HCT116 (cell line): Measurements from ENCODE around the gene AEBP1. TPM values are rescaled to one million over a fixed set of nuclear protein-coding genes. Genes with fewer than 3 reads are reported as not detected.

Source experiments
- ATAC-seq: fragments of 200-7000 bp; cut with Tn5 transposase; 2 replicates; pipeline ENCODE4 v1.9.1; 2020; ENCODE audit warnings: mild to moderate bottlenecking, moderate library complexity
- BruUV-seq: library from RNA; stranded (reverse); fragments of 400-500 nt; replicated peaks from 2 replicates; lab custom pipeline; 2021; lab: Mats Ljungman, UMichigan
- CTCF ChIA-PET: fragments of 300-600 bp; sonication (Branson Sonifier 250); formaldehyde crosslinking; loops from one replicate; lab custom pipeline; 2021; ENCODE audit warnings: antibody characterized with exemption; lab: Charles Lee
- POLR2A ChIA-PET: fragments of 300-600, 350-600 bp; sonication (Branson Sonifier 250); formaldehyde crosslinking; loops from one replicate; lab custom pipeline; 2021; ENCODE audit warnings: antibody characterized with exemption; lab: Charles Lee
- RAD21 ChIA-PET, 2 experiments: fragments of 300-600 bp; sonication (Branson Sonifier 250); formaldehyde crosslinking; loops; one replicate each; lab custom pipeline; 2023; ENCODE audit warnings: low total read pairs in 2 of 2; ENCODE audit not compliant: uncharacterized antibody in 2 of 2, unreplicated experiment in 2 of 2, low non-redundant PET in 1 of 2; lab: Charles Lee
- DNase-seq: peaks from one replicate; pipeline ENCODE4 v3.0.0-alpha.2; 2010; ENCODE audit warnings: low read depth, low spot score
- H2AFZ ChIP-seq: fragments of 200-600 bp; shearing (Covaris generic), sonication (generic); 2 replicates; pipeline ENCODE4 v1.6.1; 2017; ENCODE audit warnings: low read depth, mixed run types, mixed read lengths, antibody characterized with exemption, low read length; ENCODE audit not compliant: poor library complexity, severe bottlenecking
- H3K27ac ChIP-seq: 2 replicates; pipeline ENCODE4 v1.5.1; 2012; ENCODE audit warnings: low read depth, low read length
- H3K27me3 ChIP-seq: fragments of 200-600 bp; sonication (generic); 2 replicates; pipeline ENCODE4 v1.6.1; 2016; ENCODE audit warnings: mixed run types, low read length, mixed read lengths; ENCODE audit not compliant: insufficient read depth
- H3K36me3 ChIP-seq, 2 experiments: fragments of 200-500 bp in 1 of 2; fragments of 200-600 bp in 1 of 2; sonication (Bioruptor generic) in 1 of 2; sonication (generic) in 1 of 2; 2 replicates each; pipeline versions ENCODE4 v1.5.1 to v1.6.1; 2014 to 2016; ENCODE audit warnings: low read length in 2 of 2, inconsistent platforms in 1 of 2, mixed read lengths in 1 of 2, mixed run types in 1 of 2; ENCODE audit not compliant: insufficient read depth in 2 of 2, control insufficient read depth in 1 of 2
- H3K4me1 ChIP-seq, 2 experiments: fragments of 200-600 bp in 1 of 2; sonication (generic) in 1 of 2; 2 replicates each; pipeline versions ENCODE4 v1.5.1 to v1.6.1; 2012 to 2017; ENCODE audit warnings: low read length in 2 of 2, inconsistent platforms in 1 of 2, mild to moderate bottlenecking in 1 of 2, mixed read lengths in 1 of 2, mixed run types in 1 of 2, moderate library complexity in 1 of 2; ENCODE audit not compliant: insufficient read depth in 2 of 2, control insufficient read depth in 1 of 2
- H3K4me2 ChIP-seq: fragments of 200-600 bp; sonication (generic); 2 replicates; pipeline ENCODE4 v1.6.1; 2017; ENCODE audit warnings: mixed run types, low read length, mixed read lengths
- H3K4me3 ChIP-seq, 2 experiments: fragments of 200-600 bp in 1 of 2; sonication (generic) in 1 of 2; replicated peaks in 1 of 2; 2 replicates each; pipeline ENCODE4 v1.5.1; 2011 to 2016; ENCODE audit warnings: low read length in 2 of 2, control low read depth in 1 of 2, low read depth in 1 of 2, mild to moderate bottlenecking in 1 of 2, mixed read lengths in 1 of 2, mixed run types in 1 of 2
- H3K79me2 ChIP-seq: fragments of 200-600 bp; sonication (generic); 2 replicates; pipeline ENCODE4 v1.6.1; 2017; ENCODE audit warnings: mild to moderate bottlenecking, mixed run types, low read length, moderate library complexity, mixed read lengths; ENCODE audit not compliant: insufficient read depth
- H3K9ac ChIP-seq: fragments of 200-600 bp; sonication (generic); 2 replicates; pipeline ENCODE4 v1.6.1; 2016; ENCODE audit warnings: low read length, mixed read lengths
- H3K9me2 ChIP-seq: fragments of 200-600 bp; sonication (generic), shearing (Covaris generic); 2 replicates; pipeline ENCODE4 v1.6.1; 2017; ENCODE audit warnings: mixed run types, mild to moderate bottlenecking, moderate library complexity; ENCODE audit not compliant: insufficient read depth
- H3K9me3 ChIP-seq, 2 experiments: fragments of 200-500 bp in 1 of 2; fragments of 200-600 bp in 1 of 2; sonication (Bioruptor generic) in 1 of 2; sonication (generic) in 1 of 2; 2 replicates each; pipeline ENCODE4 v1.6.1; 2014 to 2017; ENCODE audit warnings: low read length in 2 of 2, mixed read lengths in 2 of 2, inconsistent platforms in 1 of 2, low read depth in 1 of 2, mild to moderate bottlenecking in 1 of 2, mixed run types in 1 of 2, moderate library complexity in 1 of 2; ENCODE audit not compliant: control insufficient read depth in 1 of 2, insufficient read depth in 1 of 2
- H4K20me1 ChIP-seq: fragments of 200-600 bp; sonication (generic), shearing (Covaris generic); 2 replicates; pipeline ENCODE4 v1.6.1; 2017; ENCODE audit warnings: mixed run types, mild to moderate bottlenecking, moderate library complexity; ENCODE audit not compliant: insufficient read depth
- ELF1 ChIP-seq: IDR thresholded peaks from 2 replicates; pipeline ENCODE4 v1.6.1; 2012; ENCODE audit warnings: low read depth, borderline replicate concordance
- EZH2 ChIP-seq: fragments of 200-600 bp; sonication (generic); IDR thresholded peaks from 2 replicates; pipeline ENCODE4 v1.6.1; 2017; ENCODE audit warnings: antibody characterized with exemption, mixed run types
- FOSL1 ChIP-seq: IDR thresholded peaks from 2 replicates; pipeline ENCODE4 v1.6.1; 2012; ENCODE audit warnings: low read depth
- JUND ChIP-seq: IDR thresholded peaks from 2 replicates; pipeline ENCODE4 v1.6.1; 2012
- POLR2A ChIP-seq: IDR thresholded peaks from 2 replicates; pipeline ENCODE4 v1.7.0; 2011; ENCODE audit warnings: borderline replicate concordance; ENCODE audit not compliant: insufficient read depth, insufficient read length; ENCODE audit errors: extremely low read depth
- POLR2AphosphoS5 ChIP-seq: IDR thresholded peaks from 2 replicates; pipeline ENCODE4 v1.6.1; 2011; ENCODE audit warnings: mild to moderate bottlenecking, low read depth, low read length, moderate library complexity
- RAD21 ChIP-seq: IDR thresholded peaks from 2 replicates; pipeline ENCODE4 v1.6.1; 2012; ENCODE audit warnings: low read depth, mild to moderate bottlenecking
- SIN3A ChIP-seq: IDR thresholded peaks from 2 replicates; pipeline ENCODE4 v1.6.1; 2012; ENCODE audit warnings: low read depth
- TCF7L2 ChIP-seq: IDR thresholded peaks from 2 replicates; pipeline ENCODE4 v1.7.0; 2011; ENCODE audit warnings: borderline replicate concordance, inconsistent platforms; ENCODE audit not compliant: insufficient read depth, insufficient read length; ENCODE audit errors: extremely low read depth
- YY1 ChIP-seq: IDR thresholded peaks from 2 replicates; pipeline ENCODE4 v1.6.1; 2011; ENCODE audit warnings: low read length, low read depth, moderate library complexity, mild to moderate bottlenecking; ENCODE audit not compliant: insufficient replicate concordance; ENCODE audit errors: extremely low read depth
- ZNF274 ChIP-seq: fragments of 200-500 bp; sonication (Bioruptor generic); IDR thresholded peaks from 2 replicates; pipeline ENCODE4 v1.6.1; 2014; ENCODE audit warnings: mild to moderate bottlenecking, low read depth, low read length, inconsistent platforms
- intact Hi-C: fragments of 100-400 bp; cut with micrococcal nuclease; formaldehyde crosslinking; loops from 2 replicates; pipeline ENCODE4 v1.10.0; 2022
- total RNA-seq: library from RNA; stranded (reverse); gene quantifications from one replicate; pipeline ENCODE4 v1.2.1, GENCODE V29; 2021; ENCODE audit not compliant: unreplicated experiment
- TF ChIP-seq, protein P1 (sequence below), 3 experiments: fragments of 200-600 bp in 1 of 3; sonication (generic) in 1 of 3; IDR thresholded peaks in 2 of 3; conservative IDR thresholded peaks in 1 of 3; 2 replicates each; pipeline ENCODE4 v1.5.1; 2012 to 2017; ENCODE audit warnings: low read depth in 2 of 3, low read length in 2 of 3, antibody characterized with exemption in 1 of 3, borderline replicate concordance in 1 of 3, control low read depth in 1 of 3, mild to moderate bottlenecking in 1 of 3, mixed read lengths in 1 of 3, mixed run types in 1 of 3, moderate library complexity in 1 of 3; ENCODE audit not compliant: insufficient read depth in 1 of 3
- TF ChIP-seq, protein P2 (sequence below): IDR thresholded peaks from 2 replicates; pipeline ENCODE4 v1.6.1; 2012
- TF ChIP-seq, protein P3 (sequence below): IDR thresholded peaks from 2 replicates; pipeline ENCODE4 v1.6.1; 2011; ENCODE audit warnings: mild to moderate bottlenecking, low read length, moderate library complexity; ENCODE audit not compliant: insufficient replicate concordance; ENCODE audit errors: extremely low read depth

AEBP1 gene
- total RNA-seq, 1 experiment from 2014 or later, result 0.49 TPM

DNA sequence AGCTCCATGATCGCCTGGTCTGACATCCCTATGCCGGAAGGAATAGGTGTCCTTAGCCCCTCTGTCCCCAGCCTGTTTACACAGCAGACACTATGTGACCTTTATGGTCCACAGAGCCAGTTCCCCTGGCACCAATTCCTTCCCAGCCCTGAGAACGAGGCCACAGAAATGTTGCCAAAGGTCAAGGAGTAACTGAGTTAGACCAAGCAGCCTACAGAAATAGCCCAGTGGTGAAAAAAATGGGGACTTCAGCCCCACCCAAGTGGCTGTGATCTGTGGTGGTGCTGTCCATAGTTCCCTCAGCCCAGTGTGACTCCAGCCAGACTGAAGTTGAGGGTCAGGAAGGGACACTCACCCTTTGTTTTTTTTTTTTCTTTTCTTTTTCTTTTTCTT is 41.2 kb upstream of the AEBP1 start (continued):
- TF ChIP-seq, protein P1, sequence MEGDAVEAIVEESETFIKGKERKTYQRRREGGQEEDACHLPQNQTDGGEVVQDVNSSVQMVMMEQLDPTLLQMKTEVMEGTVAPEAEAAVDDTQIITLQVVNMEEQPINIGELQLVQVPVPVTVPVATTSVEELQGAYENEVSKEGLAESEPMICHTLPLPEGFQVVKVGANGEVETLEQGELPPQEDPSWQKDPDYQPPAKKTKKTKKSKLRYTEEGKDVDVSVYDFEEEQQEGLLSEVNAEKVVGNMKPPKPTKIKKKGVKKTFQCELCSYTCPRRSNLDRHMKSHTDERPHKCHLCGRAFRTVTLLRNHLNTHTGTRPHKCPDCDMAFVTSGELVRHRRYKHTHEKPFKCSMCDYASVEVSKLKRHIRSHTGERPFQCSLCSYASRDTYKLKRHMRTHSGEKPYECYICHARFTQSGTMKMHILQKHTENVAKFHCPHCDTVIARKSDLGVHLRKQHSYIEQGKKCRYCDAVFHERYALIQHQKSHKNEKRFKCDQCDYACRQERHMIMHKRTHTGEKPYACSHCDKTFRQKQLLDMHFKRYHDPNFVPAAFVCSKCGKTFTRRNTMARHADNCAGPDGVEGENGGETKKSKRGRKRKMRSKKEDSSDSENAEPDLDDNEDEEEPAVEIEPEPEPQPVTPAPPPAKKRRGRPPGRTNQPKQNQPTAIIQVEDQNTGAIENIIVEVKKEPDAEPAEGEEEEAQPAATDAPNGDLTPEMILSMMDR (IDR thresholded peaks at IDR 0.05 in 2 of 3, conservative IDR thresholded peaks at IDR 0.05 in 1 of 3; ENCODE audit: borderline replicate concordance in 1 of 3, insufficient read depth in 1 of 3, low read depth in 2 of 3, low read length in 2 of 3), result no peak
- TF ChIP-seq EZH2 (no peak), POLR2A (no peak), FOSL1 (no peak), RAD21 (no peak), ZNF274 (no peak), YY1 (no peak), JUND (no peak), SIN3A (no peak), ELF1 (no peak)
- TF ChIP-seq, protein P2, sequence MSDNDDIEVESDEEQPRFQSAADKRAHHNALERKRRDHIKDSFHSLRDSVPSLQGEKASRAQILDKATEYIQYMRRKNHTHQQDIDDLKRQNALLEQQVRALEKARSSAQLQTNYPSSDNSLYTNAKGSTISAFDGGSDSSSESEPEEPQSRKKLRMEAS, result no peak

DNA sequence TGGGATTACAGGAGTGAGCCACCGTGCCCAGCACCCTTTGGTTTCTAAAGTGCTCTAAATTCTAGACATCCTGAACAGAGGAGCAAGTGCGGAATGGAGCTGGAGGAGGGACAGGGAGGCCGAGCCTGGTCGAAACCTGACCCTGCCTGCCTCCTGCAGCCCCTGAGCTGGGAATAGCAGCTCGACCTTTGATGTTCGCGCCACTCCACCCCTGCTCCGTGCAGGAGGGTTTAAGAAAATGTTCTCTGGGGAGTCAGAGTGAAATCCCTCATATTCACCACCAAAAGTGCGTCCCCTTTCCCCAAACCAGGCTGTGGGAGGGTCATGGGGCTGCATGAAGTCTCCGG is 40.6 kb upstream of the AEBP1 start:
- POLR2A ChIA-PET, result no interaction called here
- Histone ChIP-seq H3K27ac (no peak overlapping the region), H3K9ac (no peak overlapping the region), H2AFZ (no peak overlapping the region), H3K79me2 (no peaks in the 10 kb centered on the region), H3K9me3 (no peaks in the 10 kb centered on the region), H3K27me3 (no peaks in the 10 kb centered on the region), H3K9me2 (no peaks in the 10 kb centered on the region), H3K4me2 (no peak overlapping the region), H3K4me1 (peaks cover 0 to 6% of the 10 kb centered on the region in 2 experiments; a peak in 1 of 4 replicates), H3K36me3 (peaks cover 8 to 22% of the 10 kb centered on the region in 2 experiments; a peak in 3 of 4 replicates), H3K4me3 (no peak overlapping the region), H4K20me1 (no peaks in the 10 kb centered on the region)
- intact Hi-C loops, result no loop called here
- DNase-seq (no peak), ATAC-seq (no peak)
- CTCF ChIA-PET, result interaction anchor here (1.1 kb wide), 1 partner anchor 44 kb away, joined by 3 read pairs; no protein-coding TSS in a partner anchor
- no TSS peak for BruUV-seq
- RAD21 ChIA-PET, result no interaction called here
- TF ChIP-seq RAD21, result no peak
- TF ChIP-seq FOSL1, result no peak
- TF ChIP-seq, protein P2, result no peak
- TF ChIP-seq TCF7L2, result no peak
- TF ChIP-seq, protein P1 (IDR thresholded peaks at IDR 0.05 in 2 of 3, conservative IDR thresholded peaks at IDR 0.05 in 1 of 3; ENCODE audit: borderline replicate concordance in 1 of 3, insufficient read depth in 1 of 3, low read depth in 2 of 3, low read length in 2 of 3), result no peak
- TF ChIP-seq, protein P3, sequence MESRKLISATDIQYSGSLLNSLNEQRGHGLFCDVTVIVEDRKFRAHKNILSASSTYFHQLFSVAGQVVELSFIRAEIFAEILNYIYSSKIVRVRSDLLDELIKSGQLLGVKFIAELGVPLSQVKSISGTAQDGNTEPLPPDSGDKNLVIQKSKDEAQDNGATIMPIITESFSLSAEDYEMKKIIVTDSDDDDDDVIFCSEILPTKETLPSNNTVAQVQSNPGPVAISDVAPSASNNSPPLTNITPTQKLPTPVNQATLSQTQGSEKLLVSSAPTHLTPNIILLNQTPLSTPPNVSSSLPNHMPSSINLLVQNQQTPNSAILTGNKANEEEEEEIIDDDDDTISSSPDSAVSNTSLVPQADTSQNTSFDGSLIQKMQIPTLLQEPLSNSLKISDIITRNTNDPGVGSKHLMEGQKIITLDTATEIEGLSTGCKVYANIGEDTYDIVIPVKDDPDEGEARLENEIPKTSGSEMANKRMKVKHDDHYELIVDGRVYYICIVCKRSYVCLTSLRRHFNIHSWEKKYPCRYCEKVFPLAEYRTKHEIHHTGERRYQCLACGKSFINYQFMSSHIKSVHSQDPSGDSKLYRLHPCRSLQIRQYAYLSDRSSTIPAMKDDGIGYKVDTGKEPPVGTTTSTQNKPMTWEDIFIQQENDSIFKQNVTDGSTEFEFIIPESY, result no peak
- no peak for TF ChIP-seq POLR2AphosphoS5
